GM19372 (cell line): ENCODE results near the gene SIVA1.

ENCODE experiments used
- ATAC-seq: cut with Tn5 transposase; IDR thresholded peaks from one replicate; pipeline ENCODE4 v1.9.1; 2021; ENCODE audit warnings: mild to moderate bottlenecking, low read depth, moderate library complexity; ENCODE audit not compliant: unreplicated experiment

SIVA1 gene

DNA sequence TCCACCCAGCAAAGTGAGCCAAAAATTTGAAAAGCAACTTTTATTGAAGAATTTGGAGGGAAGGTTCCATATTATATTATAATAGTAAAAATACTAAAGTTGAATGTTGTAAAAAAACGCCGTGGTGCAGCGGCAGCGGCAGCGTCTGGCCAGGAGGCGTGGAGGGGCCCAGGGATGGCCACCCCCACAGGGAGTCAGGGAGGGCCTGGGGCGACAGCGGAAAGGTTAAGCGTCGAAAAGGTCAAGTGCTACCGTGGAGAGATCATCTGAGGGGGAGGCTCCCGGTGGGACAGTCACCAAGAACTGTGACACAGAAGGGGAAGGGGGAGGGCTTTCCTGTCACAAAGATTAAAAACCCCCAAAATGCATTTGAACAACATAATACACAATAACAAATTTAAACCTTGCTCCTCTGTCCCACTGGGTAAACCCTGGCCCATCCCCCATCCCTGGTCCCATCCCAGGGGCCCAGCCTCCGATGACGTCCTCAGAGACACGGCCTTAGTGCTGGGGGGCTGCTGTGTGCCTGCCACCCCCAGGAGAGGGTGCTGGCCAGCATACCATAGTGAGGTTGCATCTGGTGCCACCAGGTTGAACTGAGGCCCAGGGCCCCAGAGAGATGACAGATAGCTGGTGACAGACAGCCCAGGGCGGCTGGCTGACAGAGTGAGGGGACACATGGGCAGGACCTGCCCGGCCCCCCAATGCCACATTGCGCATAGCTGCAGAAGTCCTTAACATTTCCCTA is 16.6 kb downstream of the SIVA1 start:
- no peak for ATAC-seq

DNA sequence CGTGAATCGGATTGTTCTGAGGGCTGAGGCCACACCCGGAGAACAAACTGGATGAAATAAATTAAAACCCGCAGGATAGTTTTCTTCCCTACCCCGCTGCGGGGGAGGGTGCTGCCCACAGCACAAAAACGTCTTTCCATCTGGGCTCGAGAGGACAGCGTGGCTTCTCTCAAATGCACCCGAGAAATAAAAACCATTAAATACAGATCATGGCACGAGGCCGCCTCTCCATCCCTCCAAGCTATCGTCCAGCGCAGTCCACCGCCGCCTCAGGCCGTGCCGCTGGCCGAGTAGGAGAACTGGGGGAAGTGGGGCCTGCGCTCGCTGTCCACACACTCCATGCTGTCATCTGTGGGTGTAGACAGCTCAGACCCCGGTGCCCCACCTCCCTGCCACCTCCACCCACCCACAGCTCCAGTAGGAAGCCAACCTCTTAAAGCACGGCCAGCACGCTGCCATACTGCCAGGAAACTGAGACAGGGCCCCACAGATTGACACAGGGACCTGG is 17.2 kb downstream of the SIVA1 start:
- ATAC-seq, result no peak

DNA sequence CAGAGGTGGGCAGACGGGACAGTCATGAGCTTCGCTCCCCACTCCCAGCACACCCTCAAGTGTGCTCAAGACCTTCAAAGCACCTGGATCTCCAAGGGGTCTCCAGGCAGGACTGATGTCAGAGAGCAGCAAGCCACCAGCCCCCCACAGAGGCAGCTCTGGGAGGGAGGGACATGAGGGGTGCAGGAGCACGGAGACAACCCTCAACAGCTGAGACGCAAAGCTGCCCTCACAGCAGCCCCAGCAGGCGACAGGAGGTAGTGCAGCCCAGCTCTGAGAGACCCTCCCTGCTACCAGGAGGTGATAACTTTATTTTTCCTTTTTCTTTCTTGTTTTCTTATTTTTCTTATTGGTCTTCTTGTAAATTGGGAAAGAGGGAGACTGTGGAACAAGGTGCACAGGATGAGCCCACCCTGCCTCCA is 17.9 kb downstream of the SIVA1 start:
- no peak for ATAC-seq

DNA sequence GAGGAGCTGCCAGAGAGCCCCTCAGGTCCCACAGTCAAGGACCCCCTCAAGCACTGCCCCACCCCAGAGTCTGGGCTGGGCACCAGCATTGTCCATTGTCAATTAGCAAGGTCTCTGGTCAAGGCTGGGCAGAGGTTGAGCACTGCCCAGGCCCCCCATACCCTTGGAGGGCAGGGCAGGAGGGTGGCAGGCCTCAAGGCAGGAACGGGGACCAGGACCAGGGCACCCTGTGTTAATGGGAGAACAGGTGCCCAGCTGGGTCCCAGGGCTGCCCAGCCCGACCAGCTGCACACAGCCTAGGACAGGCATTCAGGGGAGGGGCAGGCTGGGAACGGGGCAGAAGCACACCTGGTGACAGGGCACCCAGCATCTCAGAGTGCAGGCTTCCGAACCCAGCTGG is 18.4 kb downstream of the SIVA1 start:
- ATAC-seq, result no peak

DNA sequence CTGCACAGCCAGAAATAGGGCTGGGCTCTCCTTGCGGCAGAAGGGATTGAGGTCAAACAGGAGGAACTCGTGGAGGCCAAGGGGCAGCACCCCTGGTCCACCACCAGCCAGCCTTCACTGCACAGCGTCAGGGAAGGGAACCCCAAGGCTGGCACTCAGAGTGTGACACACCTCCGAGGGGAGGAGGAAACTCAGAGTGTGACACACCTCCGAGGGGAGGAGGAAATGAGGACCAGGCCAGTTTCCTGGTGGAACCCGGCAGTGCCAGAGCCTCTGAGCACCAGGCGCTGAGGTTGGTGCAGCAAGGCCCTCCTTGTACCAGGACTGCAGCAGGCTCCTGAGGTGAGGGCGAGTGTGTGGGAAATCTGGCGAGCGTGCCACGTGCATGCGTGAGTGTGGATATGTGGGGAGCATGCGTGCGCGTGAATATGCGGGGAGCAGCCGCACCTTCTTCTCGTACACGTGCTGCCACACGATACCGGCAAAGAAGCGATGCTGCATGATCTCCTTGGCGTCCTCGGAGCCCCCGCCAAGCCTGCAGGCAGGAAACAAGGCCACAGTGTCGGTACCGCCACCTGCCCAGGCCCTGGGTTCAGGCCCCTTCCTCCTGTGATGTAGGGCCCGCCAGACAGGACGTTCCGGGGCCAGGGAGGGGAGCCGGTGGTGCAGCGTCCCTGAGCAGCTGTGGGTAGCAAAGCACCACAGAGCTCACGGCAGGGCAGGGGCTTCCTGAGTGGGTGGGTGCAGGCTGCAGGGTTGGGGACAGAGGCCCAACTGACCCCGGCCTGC is 19.2 kb downstream of the SIVA1 start:
- ATAC-seq, result no peak

DNA sequence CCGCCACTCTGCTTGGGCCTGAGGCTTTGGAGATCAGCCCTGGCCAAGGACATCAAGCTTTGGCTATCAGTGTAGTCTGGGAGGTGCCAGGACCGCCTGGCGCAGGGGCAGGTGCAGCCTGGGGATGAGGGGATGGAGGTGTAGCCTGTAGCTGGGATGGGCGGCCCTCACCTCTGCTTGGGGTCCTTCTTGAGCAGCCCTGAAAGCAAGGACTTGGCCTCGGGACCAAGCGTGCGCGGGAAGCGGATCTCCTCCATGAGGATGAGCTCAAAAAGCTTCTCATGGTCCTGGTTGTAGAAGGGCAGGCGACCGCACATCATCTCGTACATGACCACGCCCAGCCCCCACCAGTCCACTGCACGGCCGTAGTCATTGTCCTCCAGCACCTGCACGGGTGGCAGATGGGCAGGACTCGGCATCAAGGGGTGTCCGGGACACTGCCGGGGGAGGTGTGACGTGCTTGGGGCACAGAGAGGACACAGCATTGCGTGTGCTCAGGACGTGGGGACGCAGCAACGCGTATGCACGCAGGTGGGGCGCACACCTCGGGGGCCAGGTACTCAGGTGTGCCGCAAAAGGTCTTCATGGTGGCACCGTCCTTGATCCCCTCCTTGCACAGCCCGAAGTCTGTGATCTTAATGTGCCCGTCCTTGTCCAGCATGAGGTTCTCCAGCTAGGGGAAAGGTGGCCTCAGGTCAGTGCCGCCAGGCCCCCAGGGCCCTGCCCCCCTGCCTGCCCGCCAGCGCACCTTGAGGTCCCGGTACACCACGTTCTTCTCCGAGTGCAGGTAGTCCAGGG is 20.0 kb downstream of the SIVA1 start:
- no peak for ATAC-seq

DNA sequence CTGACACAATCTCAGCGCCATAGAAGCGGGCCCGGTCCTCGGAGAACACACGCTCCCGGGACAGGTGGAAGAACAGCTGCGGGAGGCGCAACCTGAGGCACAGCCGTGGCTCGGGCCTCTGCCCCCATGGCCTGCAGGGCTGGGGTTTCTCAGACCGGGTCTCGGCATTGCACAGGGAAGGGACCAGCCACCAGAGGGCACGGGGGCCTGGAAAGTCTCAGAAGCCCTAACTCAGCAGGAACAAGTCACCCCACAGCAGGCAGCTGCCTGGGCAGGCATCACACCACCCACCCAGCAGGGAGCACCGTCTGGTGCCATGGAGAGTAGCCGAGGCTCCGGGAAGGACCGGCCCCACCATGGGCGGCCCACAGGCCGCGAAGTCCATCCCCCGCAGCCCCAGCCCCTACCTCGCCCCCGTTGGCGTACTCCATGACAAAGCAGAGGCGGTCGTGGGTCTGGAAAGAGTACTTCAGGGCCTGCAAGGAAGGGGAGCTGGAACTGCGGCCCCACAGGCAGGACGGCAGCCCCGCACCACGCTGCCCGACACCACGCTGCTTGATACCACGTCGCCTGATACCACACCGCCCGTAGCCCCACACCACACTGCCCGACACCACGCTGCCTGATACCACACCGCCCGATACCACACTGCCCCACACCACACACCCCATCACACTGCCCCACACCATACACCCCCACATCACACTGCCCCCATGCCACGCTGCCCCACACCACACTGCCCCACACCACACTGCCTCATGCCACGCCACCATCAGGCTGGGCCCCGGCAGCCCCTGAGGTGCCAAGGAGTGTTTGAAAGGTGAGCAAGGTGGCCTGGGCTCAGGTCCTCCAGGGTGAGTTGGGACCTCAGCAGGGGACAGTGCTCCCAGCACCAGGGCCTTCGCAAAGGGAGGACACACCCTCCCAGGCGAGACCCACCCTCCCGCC is 20.8 kb downstream of the SIVA1 start:
- ATAC-seq, result no peak

DNA sequence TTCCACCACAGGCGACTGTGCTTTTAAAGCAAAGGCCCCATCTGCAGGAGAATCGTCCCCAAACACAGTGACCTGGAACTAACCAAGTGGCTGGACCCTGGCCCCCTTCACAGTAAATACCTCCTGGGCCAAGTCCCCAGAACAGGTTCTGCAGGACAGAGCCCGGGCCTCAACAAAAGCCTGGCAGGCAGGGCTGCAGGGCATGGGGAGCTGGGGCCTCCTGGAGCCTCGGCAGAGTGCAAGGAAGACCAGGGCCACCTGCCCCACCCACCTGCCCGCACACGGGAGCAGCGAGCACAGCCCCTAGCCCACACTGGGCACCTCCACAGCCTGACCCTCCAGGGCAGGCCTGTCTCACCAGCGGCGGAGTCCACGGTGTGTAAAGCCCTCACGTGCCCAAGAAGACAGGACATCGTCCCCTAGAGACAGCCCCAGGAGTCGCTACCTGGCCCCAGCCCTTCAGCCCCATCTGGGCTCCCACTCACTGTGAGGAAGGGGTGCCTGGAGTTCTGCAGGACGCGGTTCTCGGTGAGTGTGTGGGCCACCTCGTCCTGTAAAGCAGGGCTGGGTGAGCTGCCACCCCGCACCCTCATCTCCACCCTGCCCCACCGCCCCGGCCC is 21.6 kb downstream of the SIVA1 start:
- no peak for ATAC-seq

DNA sequence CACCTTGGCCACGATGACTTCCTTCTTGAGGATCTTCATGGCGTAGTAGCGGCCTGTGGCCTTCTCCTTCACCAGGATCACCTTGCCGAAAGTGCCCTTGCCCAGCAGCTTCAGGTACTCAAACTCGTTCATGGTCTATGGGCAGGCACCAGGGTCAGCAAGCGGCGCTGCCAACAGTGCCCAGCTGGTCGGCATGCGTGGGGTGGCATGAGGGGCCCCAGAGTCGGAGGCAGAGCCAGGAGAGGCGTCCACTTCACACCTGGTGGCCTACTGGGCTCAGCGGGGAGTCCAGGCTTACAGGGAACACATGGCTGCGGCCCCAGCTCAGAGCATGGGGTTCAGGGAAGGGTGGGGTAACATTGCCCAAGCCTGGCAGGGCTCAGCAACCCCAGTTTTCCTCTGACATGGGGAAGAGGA is 22.1 kb downstream of the SIVA1 start:
- no peak for ATAC-seq

DNA sequence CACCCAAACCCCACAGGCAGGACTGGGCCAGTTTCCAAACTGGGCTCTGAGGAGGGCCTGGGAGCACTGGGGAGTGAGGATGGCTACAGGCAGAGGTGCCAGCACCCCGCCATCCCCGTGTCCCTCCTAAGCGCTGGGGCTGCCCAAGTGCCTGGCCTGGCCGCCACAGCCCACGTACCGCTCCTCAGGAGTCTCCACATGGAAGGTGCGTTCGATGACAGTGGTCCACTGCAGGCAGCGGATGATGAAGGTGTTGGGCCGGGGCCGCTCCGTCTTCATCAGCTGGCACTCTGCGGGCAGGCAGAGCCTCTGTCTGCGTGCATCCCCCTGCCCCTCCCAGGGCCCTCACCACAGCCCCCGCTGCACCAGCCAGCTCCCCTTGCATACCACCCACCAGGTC is 23.5 kb downstream of the SIVA1 start:
- no peak for ATAC-seq

DNA sequence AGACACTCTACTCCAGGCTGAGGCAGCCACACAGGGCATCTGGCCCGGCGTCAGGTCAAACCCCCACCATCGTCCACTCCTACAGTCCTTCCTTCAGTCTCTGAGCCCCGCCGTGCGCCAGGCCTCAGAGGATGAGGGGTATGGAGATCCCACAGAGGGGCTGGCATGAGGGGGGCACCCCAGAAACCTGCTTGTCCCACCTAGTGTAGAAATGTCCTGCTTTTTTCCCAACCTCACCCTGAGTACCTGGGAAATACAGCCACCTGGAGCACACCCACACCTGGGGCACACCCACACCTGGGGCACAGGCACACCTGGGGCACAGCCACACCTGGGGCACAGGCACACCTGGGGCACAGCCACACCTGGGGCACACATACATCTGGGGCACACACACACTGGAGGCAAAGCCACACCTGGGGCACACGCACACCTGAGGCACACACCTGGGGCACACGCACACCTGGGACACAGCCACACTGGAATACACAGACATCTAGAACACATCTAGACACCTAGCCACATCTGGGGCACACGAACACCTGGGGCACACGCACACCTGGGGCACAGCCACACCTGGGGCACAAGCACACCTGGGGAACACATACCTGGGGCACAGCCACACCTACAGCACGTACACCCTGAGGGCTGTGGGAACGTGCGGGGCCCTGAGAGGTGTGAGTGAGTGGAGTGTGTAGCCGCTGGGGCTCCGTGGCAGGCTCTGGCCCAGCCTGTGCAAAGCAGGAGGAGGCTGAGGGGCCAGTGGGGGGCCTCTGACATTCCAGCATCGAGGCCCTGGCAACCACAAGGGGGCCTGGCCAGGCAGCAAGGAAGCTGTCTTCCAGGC is 24.2 kb downstream of the SIVA1 start:
- ATAC-seq, result no peak

DNA sequence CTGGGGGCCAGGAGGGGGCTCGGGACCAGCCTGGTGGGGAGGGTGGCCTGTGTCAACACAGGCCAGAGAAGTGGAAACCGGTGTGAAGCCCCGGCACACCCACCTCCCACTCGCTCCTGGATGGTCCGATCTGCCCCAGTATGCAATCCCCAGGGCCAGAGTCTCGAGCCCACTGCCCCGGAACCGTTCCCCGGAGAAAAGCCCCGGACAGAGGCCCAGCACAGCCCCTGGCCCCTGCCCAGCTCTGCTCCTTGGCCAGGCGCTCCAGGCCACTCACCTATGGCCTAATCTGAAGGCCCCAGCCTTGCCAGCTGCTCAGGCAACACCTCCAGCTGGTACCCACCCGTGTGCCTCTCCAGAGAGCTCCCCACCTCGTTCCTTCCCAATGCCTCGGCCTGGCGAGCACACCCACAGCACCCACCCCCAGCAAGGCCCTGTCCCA is 24.9 kb downstream of the SIVA1 start:
- no peak for ATAC-seq

DNA sequence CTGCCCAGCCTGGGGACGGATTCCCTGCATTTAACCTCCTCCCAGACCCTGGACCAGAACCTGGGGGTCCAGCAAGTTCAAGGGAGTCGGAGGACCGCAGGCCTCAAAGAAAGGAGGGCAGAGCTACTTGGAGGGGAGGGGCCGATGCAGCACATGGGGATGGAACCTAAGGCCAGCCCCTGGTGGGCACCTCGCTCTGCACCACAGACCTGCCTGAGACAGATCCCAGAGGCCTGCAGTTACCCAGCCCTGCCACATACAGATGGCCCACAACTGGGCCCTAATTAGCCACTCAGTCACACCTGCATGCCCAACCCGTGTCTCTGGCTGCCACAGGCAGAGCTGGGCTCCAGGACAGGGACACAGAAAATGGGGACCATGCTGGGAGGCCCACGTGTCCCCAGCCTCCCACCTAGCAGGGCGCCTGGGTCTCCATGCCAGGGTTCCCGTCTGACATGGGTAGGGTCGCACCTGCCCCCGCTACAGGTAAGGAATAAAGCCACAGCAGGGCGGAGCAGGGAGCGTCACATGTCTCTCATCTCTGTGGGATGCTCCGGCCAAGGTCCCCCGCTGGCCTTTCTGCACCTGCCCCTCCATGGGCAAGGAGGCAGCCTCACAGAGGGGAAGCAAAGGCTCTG is 25.9 kb downstream of the SIVA1 start:
- ATAC-seq, result no peak

DNA sequence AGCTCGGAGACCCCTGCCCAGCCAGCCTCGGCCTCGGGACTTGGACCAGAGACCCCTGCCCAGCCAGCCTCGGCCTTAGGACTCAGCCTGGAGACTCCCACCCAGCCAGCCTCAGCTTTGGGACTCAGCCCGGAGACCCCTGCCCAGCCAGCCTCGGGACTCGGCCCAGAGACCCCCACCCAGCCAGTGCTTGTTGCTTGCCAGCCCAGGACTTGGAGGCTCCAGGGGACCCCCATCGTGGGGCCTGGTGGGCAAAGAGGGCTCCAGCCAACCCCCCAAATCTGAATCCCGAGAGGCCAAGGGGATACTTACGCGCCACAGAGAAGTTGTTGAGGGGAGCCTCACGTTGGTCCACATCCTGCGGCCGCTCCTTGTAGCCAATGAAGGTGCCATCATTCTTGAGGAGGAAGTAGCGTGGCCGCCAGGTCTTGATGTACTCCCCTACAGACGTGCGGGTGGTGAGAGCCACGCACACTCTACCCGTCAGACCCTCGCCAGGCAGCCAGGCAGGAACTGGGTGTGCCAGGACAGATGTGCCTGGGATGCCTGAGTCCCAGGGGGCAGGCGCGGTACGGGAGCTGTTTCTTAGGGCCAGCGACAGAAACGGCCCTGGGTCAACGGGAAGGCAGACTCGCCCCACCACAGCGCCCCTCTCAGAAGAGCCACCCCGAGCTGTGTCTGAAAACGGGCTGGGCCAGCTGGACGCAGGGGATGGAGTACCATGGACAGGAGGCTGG is 27.0 kb downstream of the SIVA1 start:
- ATAC-seq, result no peak

DNA sequence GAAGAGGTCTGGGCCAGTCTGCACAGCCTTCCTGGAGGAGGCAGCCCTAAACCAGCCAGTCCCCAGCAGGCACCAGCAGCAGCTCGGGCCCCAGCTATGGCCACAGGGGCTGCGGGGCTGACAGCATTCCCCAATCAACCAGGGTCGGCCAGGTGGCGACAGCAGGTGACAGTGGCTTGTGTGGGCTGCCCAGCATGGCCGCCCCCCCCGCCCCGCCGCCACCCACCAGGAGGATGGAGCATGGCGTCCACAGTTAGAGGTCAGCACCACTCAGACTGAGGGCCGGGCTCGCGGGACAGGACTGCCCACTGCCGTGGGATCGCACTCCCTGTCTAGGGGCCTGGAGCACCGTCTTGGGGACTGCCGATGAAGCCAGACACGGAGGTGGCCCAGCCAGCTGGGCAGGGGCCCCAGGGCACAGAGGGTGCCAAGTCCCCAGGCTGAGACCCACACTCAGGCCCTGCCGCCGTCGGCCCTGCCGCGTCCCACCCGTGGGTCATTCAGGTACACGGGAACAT is 27.6 kb downstream of the SIVA1 start:
- no peak for ATAC-seq

DNA sequence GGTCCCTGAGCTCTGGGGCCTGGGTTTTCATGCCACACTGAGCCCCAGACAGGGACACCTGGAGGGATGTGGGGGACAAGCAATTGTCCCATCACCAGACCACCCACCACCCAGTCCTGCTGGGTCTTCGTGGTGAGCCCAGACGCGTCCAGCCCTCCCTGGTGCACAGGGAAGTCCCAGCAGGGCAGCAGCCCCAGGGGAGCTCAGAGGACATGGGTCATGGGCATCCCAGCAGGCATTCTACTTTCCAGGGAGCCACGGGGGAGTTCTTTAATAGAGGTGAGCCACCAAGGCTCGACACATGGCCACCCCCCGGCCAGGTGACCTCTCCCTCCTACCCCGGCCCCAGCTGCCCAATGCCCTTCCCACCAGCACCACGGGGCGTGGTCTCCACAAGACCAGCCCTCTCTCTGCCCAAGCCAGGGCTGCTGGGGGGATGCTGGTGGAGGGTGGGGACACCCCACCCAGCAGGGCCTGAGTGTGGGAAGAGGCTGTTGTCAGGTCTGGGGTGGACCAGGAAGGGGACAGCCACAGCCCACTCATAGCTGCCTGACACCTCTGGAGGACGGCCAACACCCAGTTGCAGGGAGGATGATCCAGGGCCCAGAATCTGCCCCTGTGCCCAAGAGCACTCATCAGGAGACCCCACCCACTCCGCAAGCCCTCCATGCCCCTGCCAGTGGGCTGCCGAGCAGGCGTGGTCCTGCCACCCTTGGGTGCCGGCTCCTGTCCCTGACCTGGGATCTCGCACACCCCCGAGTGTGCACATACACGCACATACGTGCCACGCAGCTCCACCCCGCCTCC is 28.5 kb downstream of the SIVA1 start:
- no peak for ATAC-seq
